ENCODE measurements around the gene BSN.

BSN gene

DNA sequence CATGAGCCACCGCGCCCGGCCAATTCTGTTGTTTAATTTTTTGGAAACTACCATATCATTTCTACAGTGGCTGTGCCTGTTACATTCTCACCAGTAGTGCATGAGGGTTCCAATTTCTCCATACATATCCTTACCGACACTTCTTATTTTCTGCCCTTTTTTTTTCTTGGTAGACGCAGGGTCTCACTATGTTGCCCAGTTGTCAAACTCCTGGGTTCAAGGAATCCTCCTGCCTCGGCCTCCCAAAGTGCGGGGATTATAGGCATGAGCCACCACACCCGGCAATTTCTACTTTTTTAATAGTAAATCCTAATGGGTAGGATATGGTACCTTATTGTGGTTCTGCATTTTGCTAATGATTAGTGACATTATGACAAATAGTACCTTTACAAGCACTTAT is 155.6 kb downstream of the BSN start:
- no peak for TF ChIP-seq CTCF (conservative IDR thresholded peaks at IDR 0.05; ENCODE audit: low read depth, low read length)
- no peaks in the 10 kb centered on the region for H3K79me2 ChIP-seq (ENCODE audit: insufficient read depth, low read depth)
- H3K4me1 ChIP-seq (ENCODE audit: low read depth, poor library complexity, severe bottlenecking): no peaks in the 10 kb centered on the region
- H4K20me1 ChIP-seq (ENCODE audit: insufficient read depth): no peaks in the 10 kb centered on the region
- no peaks in the 10 kb centered on the region for H3K36me3 ChIP-seq (ENCODE audit: insufficient read depth)
- H3K4me3 ChIP-seq (IDR thresholded peaks at IDR 0.05; ENCODE audit: insufficient read depth, low read depth, low read length): no peak overlapping the region
- no peak overlapping the region for H3K4me2 ChIP-seq
- H3K9ac ChIP-seq: no peak overlapping the region
- H3K27me3 ChIP-seq (ENCODE audit: insufficient read depth, low read depth): no peaks in the 10 kb centered on the region
- H2AFZ ChIP-seq (ENCODE audit: low read depth): no peak overlapping the region
- H3K27ac ChIP-seq: no peak overlapping the region

- Histone ChIP-seq H2AFZ (ENCODE audit: low read depth) (no peak overlapping the region), H3K27ac (no peak overlapping the region), H3K36me3 (ENCODE audit: insufficient read depth) (no peaks in the 10 kb centered on the region), H3K4me3 (IDR thresholded peaks at IDR 0.05; ENCODE audit: insufficient read depth, low read depth, low read length) (no peak overlapping the region), H3K27me3 (ENCODE audit: insufficient read depth, low read depth) (no peaks in the 10 kb centered on the region), H3K9ac (no peak overlapping the region), H3K4me1 (ENCODE audit: low read depth, poor library complexity, severe bottlenecking) (no peaks in the 10 kb centered on the region), H3K79me2 (ENCODE audit: insufficient read depth, low read depth) (no peaks in the 10 kb centered on the region), H3K4me2 (no peak overlapping the region), H4K20me1 (ENCODE audit: insufficient read depth) (no peaks in the 10 kb centered on the region)
- no peak for TF ChIP-seq CTCF (conservative IDR thresholded peaks at IDR 0.05; ENCODE audit: low read depth, low read length)
These were observed 157.2 kb downstream of the BSN start for GRCh38 chr3:49711489-49711888.

- Histone ChIP-seq H3K4me2 (no peak overlapping the region), H3K4me3 (IDR thresholded peaks at IDR 0.05; ENCODE audit: insufficient read depth, low read depth, low read length) (no peak overlapping the region), H2AFZ (ENCODE audit: low read depth) (no peak overlapping the region), H3K27me3 (ENCODE audit: insufficient read depth, low read depth) (no peaks in the 10 kb centered on the region), H3K36me3 (ENCODE audit: insufficient read depth) (no peaks in the 10 kb centered on the region), H3K4me1 (ENCODE audit: low read depth, poor library complexity, severe bottlenecking) (no peaks in the 10 kb centered on the region), H3K79me2 (ENCODE audit: insufficient read depth, low read depth) (no peaks in the 10 kb centered on the region), H3K9ac (no peak overlapping the region), H3K27ac (no peak overlapping the region), H4K20me1 (ENCODE audit: insufficient read depth) (no peaks in the 10 kb centered on the region)
- no peak for TF ChIP-seq CTCF (conservative IDR thresholded peaks at IDR 0.05; ENCODE audit: low read depth, low read length)
These were observed 157.9 kb downstream of the BSN start for GRCh38 chr3:49712166-49712565.

GRCh38 chr3:49712631-49713317 is 158.5 kb downstream of the BSN start:
- no peak overlapping the region for H3K4me3 ChIP-seq (IDR thresholded peaks at IDR 0.05; ENCODE audit: insufficient read depth, low read depth, low read length)
- no peak overlapping the region for H3K27ac ChIP-seq
- no peaks in the 10 kb centered on the region for H3K36me3 ChIP-seq (ENCODE audit: insufficient read depth)

More at GRCh38 chr3:49712631-49713317, 158.5 kb downstream of the BSN start:
- Histone ChIP-seq H2AFZ (ENCODE audit: low read depth) (no peak overlapping the region), H3K4me1 (ENCODE audit: low read depth, poor library complexity, severe bottlenecking) (no peaks in the 10 kb centered on the region), H4K20me1 (ENCODE audit: insufficient read depth) (no peaks in the 10 kb centered on the region), H3K9ac (no peak overlapping the region), H3K4me2 (no peak overlapping the region), H3K27me3 (ENCODE audit: insufficient read depth, low read depth) (no peaks in the 10 kb centered on the region), H3K79me2 (ENCODE audit: insufficient read depth, low read depth) (no peaks in the 10 kb centered on the region)
- TF ChIP-seq CTCF (conservative IDR thresholded peaks at IDR 0.05; ENCODE audit: low read depth, low read length): no peak

All from KMS-11 (cell line).